NB4 (cell line): ENCODE data around the gene SYF2.

Source experiments
- CTCF ChIP-seq: IDR thresholded peaks from one replicate; pipeline ENCODE4 v1.5.1; 2012; ENCODE audit warnings: low read depth, low read length
- POLR2A ChIP-seq: IDR thresholded peaks from 2 replicates; pipeline ENCODE4 v1.6.1; 2011; ENCODE audit warnings: mild to moderate bottlenecking; ENCODE audit not compliant: insufficient read length; ENCODE audit errors: extremely low read depth

GRCh38 chr1:25206201-25206600 lies 26.1 kb downstream of the SYF2 start:
- no peak for TF ChIP-seq POLR2A
- TF ChIP-seq CTCF: no peak
